ES-I3 (cell line): ENCODE measurements around the gene PDCD2L.
"Not testable (repeated sequence)": the region's sequence is repeated elsewhere in the genome, so short reads cannot be mapped to it uniquely, and the experiment has no call there.

Experiments used
- H3K36me3 ChIP-seq: 2 replicates; pipeline ENCODE4 v1.6.1; 2013; ENCODE audit warnings: mild to moderate bottlenecking, low read length, control low read depth, moderate library complexity; ENCODE audit not compliant: insufficient read depth
- H3K4me1 ChIP-seq: 2 replicates; pipeline ENCODE4 v1.6.1; 2013; ENCODE audit warnings: mild to moderate bottlenecking, control low read depth, low read length; ENCODE audit not compliant: insufficient read depth
- H3K9ac ChIP-seq: 2 replicates; pipeline ENCODE4 v1.6.1; 2013; ENCODE audit warnings: low read depth, mild to moderate bottlenecking, low read length, moderate library complexity
- H3K9me3 ChIP-seq: 2 replicates; pipeline ENCODE4 v1.6.1; 2013; ENCODE audit warnings: mild to moderate bottlenecking, low read length, moderate library complexity; ENCODE audit not compliant: control insufficient read depth, insufficient read depth

The PDCD2L gene

DNA sequence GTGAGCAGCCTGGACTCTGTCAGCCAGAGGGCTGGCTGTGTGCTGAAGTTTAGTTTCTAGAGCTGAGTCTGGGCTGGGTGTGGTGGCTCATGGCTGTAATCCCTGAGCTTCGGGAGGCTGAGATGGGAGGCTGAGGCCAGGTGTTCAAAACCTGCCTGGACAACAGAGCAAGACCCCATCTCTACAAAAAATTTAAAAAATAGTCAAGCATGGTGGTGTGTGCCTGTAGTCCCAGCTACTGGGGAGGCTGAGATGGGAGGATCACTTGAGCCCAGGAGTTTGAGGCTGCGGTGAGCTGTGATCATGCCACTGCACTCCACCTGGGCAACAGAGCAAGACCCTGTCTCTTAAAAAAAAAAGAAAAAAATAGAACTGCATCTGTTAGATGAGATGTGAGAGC is 15.5 kb upstream of the PDCD2L start:
- not testable (repeated sequence) for H3K4me1 ChIP-seq, H3K9ac ChIP-seq, H3K9me3 ChIP-seq
- H3K36me3 ChIP-seq = peaks cover 26% of the 10 kb centered on the region

DNA sequence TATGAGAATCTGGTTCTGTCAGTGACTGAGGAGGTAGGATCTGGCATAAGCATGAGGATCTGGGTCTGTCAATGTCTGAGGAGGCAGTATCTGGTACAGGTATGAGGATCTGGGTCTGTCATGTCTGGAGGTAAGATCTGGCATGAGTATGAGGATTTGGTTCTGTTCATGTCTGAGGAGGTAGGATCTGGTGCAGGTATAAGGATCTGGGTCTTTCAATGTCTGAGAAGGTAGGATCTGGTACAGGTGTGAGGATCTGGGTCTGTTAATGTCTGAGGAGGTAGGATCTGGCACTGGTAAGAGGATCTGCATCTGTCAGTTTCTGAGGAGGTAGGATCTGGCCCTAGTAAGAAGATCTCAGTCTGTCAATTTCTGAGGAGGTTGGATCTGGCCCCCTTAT is 12.4 kb upstream of the PDCD2L start:
- H3K36me3 ChIP-seq = peaks cover 30% of the 10 kb centered on the region

DNA sequence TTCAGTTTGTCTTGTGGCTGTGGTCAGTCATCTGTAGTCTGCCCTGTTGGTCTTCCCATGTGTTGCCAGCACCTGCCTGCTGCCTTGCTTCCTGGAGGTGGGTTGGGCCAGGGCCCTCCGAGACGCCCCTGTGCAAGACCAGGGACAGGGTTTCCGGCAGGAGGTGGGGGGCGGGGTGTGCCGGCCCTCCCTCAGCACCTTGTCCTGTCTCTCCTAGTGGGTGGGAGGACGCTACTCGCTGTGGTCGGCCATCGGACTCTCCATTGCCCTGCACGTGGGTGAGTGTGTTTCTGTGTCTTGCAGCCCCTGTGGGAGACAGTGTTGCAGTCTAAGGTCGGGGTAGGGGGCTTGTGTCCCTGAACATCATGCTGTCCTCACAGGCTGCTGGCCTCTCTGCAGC is 11.2 kb upstream of the PDCD2L start:
- Histone ChIP-seq H3K4me1 (no peaks in the 10 kb centered on the region), H3K9me3 (no peaks in the 10 kb centered on the region), H3K9ac (no peak overlapping the region), H3K36me3 (peaks cover 33% of the 10 kb centered on the region)

More for the DNA sequence above, 12.4 kb upstream of the PDCD2L start:
- no peak overlapping the region for H3K9ac ChIP-seq
- H3K4me1 ChIP-seq = no peaks in the 10 kb centered on the region
- H3K9me3 ChIP-seq = no peaks in the 10 kb centered on the region

DNA sequence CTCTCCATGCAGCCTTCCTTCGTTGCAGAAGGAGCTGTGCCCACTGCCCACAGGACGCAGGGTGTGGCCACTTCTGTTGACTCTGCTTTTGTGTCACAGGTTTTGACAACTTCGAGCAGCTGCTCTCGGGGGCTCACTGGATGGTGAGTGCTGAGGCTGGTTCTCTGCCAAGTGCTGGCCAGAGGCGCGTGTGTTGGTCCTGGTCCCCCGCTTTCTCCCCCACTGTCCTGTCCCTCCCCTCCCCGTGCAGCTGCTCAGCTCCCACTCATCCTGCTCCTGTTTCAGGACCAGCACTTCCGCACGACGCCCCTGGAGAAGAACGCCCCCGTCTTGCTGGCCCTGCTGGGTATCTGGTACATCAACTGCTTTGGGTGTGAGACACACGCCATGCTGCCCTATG is 10.6 kb upstream of the PDCD2L start:
- no peak overlapping the region for H3K9ac ChIP-seq
- no peaks in the 10 kb centered on the region for H3K4me1 ChIP-seq
- H3K9me3 ChIP-seq = no peaks in the 10 kb centered on the region
- peaks cover 29% of the 10 kb centered on the region for H3K36me3 ChIP-seq

DNA sequence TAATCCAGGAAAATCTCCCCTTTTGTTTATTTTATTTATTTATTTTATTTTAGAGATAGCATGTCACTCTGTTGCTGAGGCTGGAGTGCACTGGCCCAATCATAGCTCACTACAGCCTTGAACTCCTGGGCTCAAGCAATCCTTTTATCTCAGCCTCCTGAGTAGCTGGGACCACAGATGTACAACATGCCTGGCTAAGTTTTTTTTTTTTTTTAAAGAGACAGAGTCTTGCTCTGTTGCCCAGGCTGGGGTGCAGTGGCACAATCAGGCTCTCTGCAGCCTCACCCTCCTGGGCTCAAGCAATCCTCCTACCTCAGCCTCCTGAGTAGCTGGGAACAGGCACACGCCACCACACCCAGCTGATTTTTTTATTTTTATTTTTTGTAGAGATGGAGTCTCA is 6.3 kb upstream of the PDCD2L start:
- Histone ChIP-seq H3K9me3 (no peaks in the 10 kb centered on the region), H3K9ac (no peak overlapping the region), H3K36me3 (peaks cover 14% of the 10 kb centered on the region), H3K4me1 (no peaks in the 10 kb centered on the region)

DNA sequence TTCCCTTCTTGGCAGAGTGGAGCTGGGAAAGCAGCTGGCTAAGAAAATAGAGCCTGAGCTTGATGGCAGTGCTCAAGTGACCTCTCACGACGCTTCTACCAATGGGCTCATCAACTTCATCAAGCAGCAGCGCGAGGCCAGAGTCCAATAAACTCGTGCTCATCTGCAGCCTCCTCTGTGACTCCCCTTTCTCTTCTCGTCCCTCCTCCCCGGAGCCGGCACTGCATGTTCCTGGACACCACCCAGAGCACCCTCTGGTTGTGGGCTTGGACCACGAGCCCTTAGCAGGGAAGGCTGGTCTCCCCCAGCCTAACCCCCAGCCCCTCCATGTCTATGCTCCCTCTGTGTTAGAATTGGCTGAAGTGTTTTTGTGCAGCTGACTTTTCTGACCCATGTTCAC is 4.3 kb upstream of the PDCD2L start:
- no peak overlapping the region for H3K9ac ChIP-seq
- no peaks in the 10 kb centered on the region for H3K9me3 ChIP-seq
- peaks cover 14% of the 10 kb centered on the region for H3K36me3 ChIP-seq
- H3K4me1 ChIP-seq = no peaks in the 10 kb centered on the region

DNA sequence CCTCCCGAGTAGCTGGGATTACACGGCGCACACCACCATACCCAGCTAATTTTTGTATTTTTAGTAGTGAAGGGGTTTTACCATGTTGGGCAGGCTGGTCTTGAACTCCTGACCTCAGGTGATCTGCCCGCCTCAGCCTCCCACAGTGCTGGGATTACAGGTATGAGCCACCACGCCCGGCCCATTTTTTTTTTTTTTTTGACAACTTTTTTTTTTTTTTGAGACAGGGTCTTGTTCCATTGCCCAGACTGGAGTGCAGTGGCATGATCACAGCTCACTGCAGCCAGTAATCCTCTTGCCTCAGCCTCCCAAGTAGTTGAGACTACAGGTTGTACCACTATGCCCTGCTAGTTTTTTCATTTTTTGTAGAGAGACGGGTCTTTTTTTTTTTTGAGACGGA is 3.4 kb upstream of the PDCD2L start:
- peaks cover 14% of the 10 kb centered on the region for H3K36me3 ChIP-seq
- not testable (repeated sequence) for H3K4me1 ChIP-seq, H3K9me3 ChIP-seq, H3K9ac ChIP-seq

DNA sequence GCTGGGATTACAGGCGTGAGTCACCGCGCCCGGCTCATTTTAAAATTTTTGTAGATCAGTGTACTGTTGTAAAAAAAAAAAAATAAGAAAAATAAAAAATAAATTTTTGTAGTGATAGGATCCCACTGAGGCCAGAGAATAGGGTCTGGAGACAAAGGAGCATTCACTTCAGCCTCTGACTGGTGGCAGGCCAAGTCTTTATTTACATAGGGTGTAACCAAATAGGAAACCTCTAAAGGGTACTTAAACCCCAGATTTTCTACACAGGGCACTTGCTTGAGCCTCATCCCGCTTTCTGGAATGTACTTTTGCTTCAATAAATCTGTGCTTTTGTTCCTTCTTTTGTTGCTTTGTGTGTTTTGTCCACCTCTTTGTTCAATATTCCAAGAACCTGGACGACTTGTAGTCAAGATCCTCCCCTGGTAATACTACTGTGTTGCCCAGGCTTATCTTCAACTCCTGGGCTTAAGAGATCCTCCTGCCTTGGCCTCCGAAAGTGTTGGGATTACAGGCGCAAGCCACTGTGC is 2.1 kb upstream of the PDCD2L start:
- Histone ChIP-seq H3K36me3 (peaks cover 3% of the 10 kb centered on the region), H3K9me3 (no peaks in the 10 kb centered on the region), H3K4me1 (no peaks in the 10 kb centered on the region), H3K9ac (no peak overlapping the region)

DNA sequence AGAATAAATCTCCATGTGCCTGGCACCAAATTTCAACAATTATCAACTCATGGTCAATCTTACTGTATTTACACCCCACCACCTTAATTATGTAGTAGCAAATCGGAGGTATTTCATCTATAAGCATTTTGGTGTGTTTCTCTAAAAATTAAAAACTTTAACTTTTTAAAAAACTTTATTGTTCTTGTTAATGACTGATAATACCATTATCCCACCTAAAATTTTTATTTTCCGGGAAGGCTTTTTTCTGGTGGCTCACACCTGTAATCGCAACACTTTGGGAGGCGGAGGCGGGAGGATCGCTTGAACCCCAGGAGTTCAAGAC is 453 bp upstream of the PDCD2L start:
- Histone ChIP-seq H3K36me3 (no peaks in the 10 kb centered on the region), H3K9me3 (no peaks in the 10 kb centered on the region), H3K4me1 (no peaks in the 10 kb centered on the region), H3K9ac (peak overlapping the region; percentile 62; the same call in 1 of the 2 replicates)

DNA sequence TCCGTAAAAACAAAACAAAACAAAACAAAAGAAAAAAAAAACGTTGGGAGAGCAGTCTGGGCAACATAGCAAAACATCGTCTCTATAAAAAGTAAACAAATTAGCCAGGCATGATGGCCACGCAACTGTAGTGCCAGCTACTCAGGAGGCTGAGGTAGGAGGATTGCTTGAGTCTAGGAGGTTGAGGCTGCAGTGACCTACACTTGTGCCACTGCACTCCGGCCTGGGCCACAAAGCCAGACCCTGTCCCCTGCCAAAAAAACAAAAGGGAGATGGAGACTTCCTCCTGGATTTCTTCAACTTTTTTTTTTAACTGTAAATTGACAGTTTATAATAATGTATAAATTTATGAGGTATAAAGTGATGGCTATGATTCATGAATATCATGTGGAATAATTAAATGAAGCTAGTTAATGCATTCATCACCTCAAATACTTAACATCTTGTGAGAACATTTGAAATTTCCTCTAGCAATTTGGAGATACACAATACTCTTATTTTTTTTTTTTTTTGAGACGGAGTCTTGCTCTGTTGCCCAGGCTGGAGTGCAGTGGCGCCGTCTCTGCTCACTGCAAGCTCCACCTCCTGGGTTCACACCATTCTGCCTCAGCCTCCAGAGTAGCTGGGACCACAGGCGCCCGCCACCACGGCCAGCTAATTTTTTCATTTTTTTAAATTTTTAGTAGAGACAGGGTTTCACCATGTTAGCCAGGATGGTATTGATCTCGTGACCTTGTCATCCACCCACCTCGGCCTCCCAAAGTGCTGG is 1.9 kb downstream of the PDCD2L start:
- H3K36me3 ChIP-seq = no peaks in the 10 kb centered on the region; the same call in 1 of the 2 replicates
- no peaks in the 10 kb centered on the region for H3K4me1 ChIP-seq
- H3K9me3 ChIP-seq = no peaks in the 10 kb centered on the region
- no peak overlapping the region for H3K9ac ChIP-seq

DNA sequence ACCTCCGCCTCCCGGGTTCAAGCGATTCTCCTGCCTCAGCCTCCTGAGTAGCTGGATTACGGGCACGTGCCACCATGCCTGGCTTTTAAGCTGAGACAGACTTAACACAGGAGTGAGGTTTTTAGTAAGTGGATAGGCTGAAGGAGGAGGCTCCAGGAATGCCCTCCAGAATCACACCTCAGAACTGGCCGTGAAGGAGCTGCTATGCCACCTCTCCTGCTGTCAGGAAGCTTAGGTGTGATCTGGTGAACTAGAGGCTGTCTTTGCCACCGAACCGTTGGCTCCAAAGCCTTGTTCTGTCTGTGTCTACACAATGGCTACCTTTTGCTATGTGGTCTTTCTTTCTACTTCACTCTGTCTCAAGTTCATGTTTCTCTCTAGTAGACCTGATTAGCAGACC is 4.2 kb downstream of the PDCD2L start:
- Histone ChIP-seq H3K4me1 (no peaks in the 10 kb centered on the region), H3K9ac (no peak overlapping the region), H3K36me3 (no peaks in the 10 kb centered on the region; the same call in 1 of the 2 replicates), H3K9me3 (no peaks in the 10 kb centered on the region)

DNA sequence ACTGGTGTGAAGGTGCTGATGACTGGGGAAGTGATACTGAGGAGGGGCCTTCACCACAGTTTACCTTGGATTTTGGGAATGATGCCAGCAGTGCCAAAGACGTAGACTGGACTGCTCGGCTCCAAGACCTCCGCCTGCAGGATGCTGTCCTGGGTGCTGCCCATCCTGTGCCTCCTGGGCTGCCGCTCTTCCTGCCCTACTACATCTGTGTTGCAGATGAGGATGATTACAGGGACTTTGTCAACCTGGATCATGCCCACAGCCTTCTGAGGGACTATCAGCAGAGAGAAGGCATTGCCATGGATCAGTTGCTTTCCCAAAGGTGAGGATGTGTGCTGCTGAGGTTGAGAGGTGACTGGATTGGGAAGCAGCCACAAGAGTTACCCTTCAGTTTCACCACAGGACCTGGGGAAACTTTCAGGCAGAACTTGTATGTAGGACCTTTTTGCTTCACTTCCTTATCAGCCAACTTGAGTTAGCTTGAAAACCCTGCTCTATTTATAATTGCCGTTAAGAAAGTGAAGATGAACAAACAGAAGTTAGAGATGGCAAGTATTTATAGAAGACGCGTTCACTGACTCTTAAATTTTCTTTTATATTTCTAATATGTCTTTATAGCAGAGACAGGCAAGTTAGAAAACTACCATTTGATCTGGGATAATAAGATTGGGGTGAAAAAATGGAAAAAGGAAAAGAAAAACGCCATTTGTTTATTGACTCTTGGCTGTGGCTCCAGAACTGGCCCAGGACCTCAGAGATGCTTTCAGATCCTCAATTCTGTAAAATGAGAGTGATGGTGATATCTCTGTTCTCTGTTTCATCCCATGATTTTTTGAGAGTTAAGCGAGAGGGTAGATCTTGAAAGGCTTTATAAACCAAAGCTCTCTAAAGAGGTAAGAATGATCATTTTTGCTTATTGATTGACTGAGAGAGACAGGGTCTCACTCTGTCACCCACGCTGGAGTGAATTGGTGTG is 5.3 kb downstream of the PDCD2L start:
- Histone ChIP-seq H3K4me1 (no peaks in the 10 kb centered on the region), H3K9ac (no peak overlapping the region), H3K9me3 (no peaks in the 10 kb centered on the region), H3K36me3 (no peaks in the 10 kb centered on the region; the same call in 1 of the 2 replicates)

DNA sequence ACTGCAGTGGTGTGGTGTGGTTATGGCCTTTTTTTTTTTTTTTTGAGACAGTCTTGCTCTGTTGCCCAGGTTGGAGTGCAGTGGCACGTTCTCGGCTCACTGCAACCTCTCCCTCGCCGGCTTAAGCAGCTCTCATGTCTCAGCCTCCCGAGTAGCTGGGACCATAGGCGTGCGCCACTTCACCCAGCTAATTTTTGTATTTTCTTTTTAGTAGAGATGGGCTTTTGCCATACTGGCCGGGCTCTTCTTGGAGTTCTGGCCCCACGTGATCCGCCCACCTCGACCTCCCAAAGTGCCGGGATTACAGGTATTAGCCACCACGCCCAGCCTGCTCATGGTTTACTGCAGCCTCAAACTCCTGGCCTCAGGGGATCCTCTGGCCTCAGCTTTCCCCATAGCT is 7.0 kb downstream of the PDCD2L start:
- no peaks in the 10 kb centered on the region for H3K9me3 ChIP-seq
- no peak overlapping the region for H3K9ac ChIP-seq
- H3K4me1 ChIP-seq = no peaks in the 10 kb centered on the region
- H3K36me3 ChIP-seq = peaks cover 5% of the 10 kb centered on the region; the same call in 1 of the 2 replicates

DNA sequence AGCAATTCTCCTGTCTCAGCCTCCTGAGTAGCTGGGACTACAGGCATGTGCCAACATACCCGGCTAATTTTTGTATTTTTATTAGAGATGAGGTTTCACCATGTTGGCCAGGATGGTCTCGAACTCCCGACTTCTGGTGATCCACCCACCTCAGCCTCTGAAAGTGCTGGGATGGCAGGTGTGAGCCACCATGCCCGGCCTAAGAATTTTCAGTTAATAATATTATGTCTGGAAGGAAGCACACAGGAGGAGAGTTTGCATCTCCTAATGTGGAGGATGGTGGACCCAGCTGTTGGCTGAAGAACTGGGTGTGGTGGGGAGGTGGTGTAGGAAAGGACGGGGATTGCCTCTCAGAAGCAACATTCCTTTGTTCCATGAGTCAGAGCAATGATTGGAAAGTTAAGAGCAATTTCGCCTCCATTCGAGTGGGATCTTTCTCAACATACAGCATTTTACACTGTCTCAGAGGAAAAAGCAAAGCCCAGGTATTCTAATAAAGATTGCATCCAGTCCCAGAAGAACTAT is 11.9 kb downstream of the PDCD2L start:
- Histone ChIP-seq H3K9me3 (no peaks in the 10 kb centered on the region), H3K36me3 (peaks cover 15% of the 10 kb centered on the region), H3K4me1 (no peaks in the 10 kb centered on the region), H3K9ac (no peak overlapping the region)
